Activated naive CD8-positive, alpha-beta T cell treated with anti-CD3 and anti-CD28 coated beads, Interleukin-2, amount 50 U/mL, for 16 hours (primary cell): Measurements from ENCODE around the gene IL3RA.
"Not testable (repeated sequence)": the region's sequence is repeated elsewhere in the genome, so short reads cannot be mapped to it uniquely, and the experiment has no call there.

Source experiments
- DNase-seq: peaks from one replicate; pipeline ENCODE4 v3.0.0-alpha.2; 2020; ENCODE audit warnings: low read depth, low spot score

IL3RA gene

GRCh38 chrX:1330605-1331004, 6.0 kb upstream of the IL3RA start:
- no peak for DNase-seq

DNA sequence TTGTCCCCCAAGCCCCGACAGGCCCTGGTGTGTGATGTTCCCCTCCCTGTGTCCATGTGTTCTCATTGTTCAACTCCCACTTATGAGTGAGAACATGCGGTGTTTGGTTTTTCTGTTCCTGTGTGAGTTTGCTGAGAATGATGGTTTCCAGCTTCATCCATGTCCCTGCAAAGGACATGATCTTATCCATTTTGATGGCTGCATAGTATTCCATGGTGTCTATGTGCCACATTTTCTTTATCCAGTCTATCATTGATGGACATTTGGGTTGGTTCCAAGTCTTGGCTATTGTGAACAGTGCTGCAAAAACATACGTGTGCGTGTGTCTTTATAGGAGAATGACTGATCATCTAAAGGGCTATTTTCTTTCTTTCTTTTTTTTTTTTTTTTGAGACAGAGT, 4.2 kb upstream of the IL3RA start:
- DNase-seq = not testable (repeated sequence)

- DNase-seq = no peak
These were observed 1.7 kb upstream of the IL3RA start for GRCh38 chrX:1334854-1335253.

GRCh38 chrX:1336948-1337779, 579 bp downstream of the IL3RA start:
- no peak for DNase-seq

- no peak for DNase-seq
These were observed 5.1 kb downstream of the IL3RA start for GRCh38 chrX:1341545-1342184.

- not testable (repeated sequence) for DNase-seq
These were observed 13.0 kb downstream of the IL3RA start for GRCh38 chrX:1349606-1350005.

- DNase-seq = no peak
These were observed 15.6 kb downstream of the IL3RA start for GRCh38 chrX:1351981-1352714.

GRCh38 chrX:1354036-1355019, 17.7 kb downstream of the IL3RA start:
- DNase-seq = no peak

- DNase-seq = no peak
These were observed 18.8 kb downstream of the IL3RA start for GRCh38 chrX:1355131-1356046.

- no peak for DNase-seq
These were observed 21.4 kb downstream of the IL3RA start for GRCh38 chrX:1357993-1358392.

- DNase-seq = no peak
These were observed 22.4 kb downstream of the IL3RA start for GRCh38 chrX:1358793-1359476.

GRCh38 chrX:1359477-1359873, 22.9 kb downstream of the IL3RA start:
- DNase-seq = no peak

- no peak for DNase-seq
These were observed 23.6 kb downstream of the IL3RA start for GRCh38 chrX:1360171-1360570.

DNA sequence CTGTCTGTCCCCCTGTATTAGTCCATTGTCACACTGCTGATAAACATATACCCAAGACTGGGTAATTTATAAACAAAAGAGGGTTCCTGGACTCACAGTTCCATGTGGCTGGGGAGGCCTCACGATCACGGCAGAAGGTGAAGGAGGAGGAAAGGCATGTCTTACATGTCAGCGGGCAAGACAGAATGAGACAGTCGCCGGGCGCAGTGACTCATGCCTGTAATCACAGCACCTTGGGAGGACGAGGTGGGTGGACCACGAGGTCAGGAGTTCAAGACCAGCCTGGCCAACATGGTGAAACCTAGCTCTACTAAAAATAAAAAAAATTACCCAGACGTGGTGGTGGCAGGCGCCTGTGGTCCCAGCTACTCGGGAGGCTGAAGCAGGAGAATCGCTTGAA, 24.7 kb downstream of the IL3RA start:
- no peak for DNase-seq

GRCh38 chrX:1361910-1362309, 25.3 kb downstream of the IL3RA start:
- DNase-seq = no peak

- not testable (repeated sequence) for DNase-seq
These were observed 29.8 kb downstream of the IL3RA start for GRCh38 chrX:1366363-1366762.

- DNase-seq = no peak
These were observed 31.8 kb downstream of the IL3RA start for GRCh38 chrX:1368385-1368698.

DNA sequence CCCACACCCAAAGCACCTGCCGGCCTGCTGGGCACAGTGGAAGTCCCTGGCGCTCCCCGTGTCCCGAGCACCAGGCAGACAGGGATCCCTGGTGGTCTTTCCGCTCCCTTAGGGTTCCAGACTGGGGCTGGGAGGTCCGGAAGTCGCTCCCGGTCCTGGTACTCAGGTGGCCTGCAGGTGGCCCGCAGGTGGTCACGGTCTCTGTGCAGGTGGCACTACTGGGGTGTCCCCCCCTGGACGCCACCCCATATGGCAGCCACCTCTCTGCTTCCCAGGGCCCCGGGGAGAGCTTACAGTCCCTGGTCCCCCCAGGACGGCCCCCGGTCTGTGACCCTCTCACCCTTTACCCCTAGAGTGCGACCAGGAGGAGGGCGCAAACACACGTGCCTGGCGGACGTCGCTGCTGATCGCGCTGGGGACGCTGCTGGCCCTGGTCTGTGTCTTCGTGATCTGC, 41.7 kb downstream of the IL3RA start:
- DNase-seq = no peak

DNA sequence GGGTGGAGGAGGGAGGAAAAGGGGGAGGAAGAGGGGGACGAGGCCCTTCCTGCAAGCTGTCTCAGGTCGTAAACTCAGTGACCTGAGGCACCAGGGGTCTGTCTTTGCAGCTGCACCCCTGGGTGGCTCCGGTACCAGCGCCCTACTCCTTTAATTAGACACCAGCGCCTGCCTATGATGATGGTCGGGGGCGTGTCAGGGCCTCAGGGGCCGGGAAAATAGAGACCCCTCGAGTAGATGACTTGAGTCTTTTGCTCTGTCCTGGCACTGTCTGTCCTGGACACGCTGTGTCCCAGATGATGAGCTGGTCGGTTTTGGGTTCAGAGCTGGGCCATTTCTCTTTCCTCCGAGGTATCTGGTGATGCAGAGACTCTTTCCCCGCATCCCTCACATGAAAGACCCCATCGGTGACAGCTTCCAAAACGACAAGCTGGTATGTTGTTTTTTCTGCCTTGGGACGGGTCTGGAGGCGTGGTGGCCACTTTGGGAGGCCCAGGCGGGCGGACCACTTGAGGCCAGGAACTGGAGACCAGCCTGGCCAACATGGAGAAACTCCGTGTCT, 44.2 kb downstream of the IL3RA start:
- DNase-seq = no peak
